Esophagus muscularis mucosa (tissue), 3 donors: ENCODE results near the gene APOBR.

ENCODE experiments used
- CTCF ChIP-seq, 3 experiments: fragments of 200-600 bp in 2 of 3; fragments of 450-650 bp in 1 of 3; sonication (generic) in 2 of 3; IDR thresholded peaks; one replicate each; pipeline ENCODE4 v1.5.1; 2017 to 2019; ENCODE audit warnings: antibody characterized with exemption in 3 of 3, mild to moderate bottlenecking in 2 of 3, moderate library complexity in 1 of 3
- POLR2A ChIP-seq: fragments of 450-650 bp; IDR thresholded peaks from one replicate; pipeline ENCODE4 v1.6.1; 2017; ENCODE audit warnings: antibody characterized with exemption, moderate library complexity, mild to moderate bottlenecking, low read depth

GRCh38 chr16:28529124-28529523 is 34.7 kb downstream of the APOBR start:
- TF ChIP-seq POLR2A, result no peak
- no peak for TF ChIP-seq CTCF (IDR thresholded peaks at IDR 0.05)
